Pancreas (tissue), 10 donors: ENCODE results near the gene KRT71. TPM values are rescaled to one million over a fixed set of nuclear protein-coding genes. Genes with fewer than 3 reads are reported as not detected.
"Not testable (repeated sequence)": the region's sequence is repeated elsewhere in the genome, so short reads cannot be mapped to it uniquely, and the experiment has no call there.

ENCODE experiments used
- ATAC-seq, 4 donors: fragments of 200-7000 bp; cut with Tn5 transposase; one replicate each; pipeline versions ENCODE4 v1.8.0 to v1.9.1; 2020; ENCODE audit warnings: mild to moderate bottlenecking in 4 of 4, moderate library complexity in 4 of 4
- DNase-seq, 6 donors: peaks; one replicate each; pipeline ENCODE4 v3.0.0-alpha.2; 2020
- FAIRE-seq: peaks from 2 replicates; lab custom pipeline; 2012; peaks lifted over from hg19 to GRCh38; lab: Jason Lieb, UNC
- H3K27ac ChIP-seq, 4 donors: fragments of 200-600 bp; sonication (generic); 1 replicate in 3 of 4; 2 replicates in 1 of 4; pipeline versions ENCODE4 v1.5.0 to v1.8.0; 2020
- H3K27me3 ChIP-seq, 4 donors: fragments of 200-600 bp; one replicate each; pipeline ENCODE4 v1.8.0; 2021
- H3K36me3 ChIP-seq, 3 donors: fragments of 200-600 bp; sonication (generic) in 1 of 3; one replicate each; pipeline versions ENCODE4 v1.5.0 to v1.8.0; 2020 to 2021
- H3K4me1 ChIP-seq, 3 donors: fragments of 200-600 bp; one replicate each; pipeline ENCODE4 v1.8.0; 2021
- H3K4me3 ChIP-seq, 4 donors: fragments of 200-600 bp; sonication (generic) in 2 of 4; one replicate each; pipeline versions ENCODE4 v1.5.0 to v1.8.0; 2020 to 2021
- H3K9me3 ChIP-seq, 4 donors: fragments of 200-600 bp; one replicate each; pipeline ENCODE4 v1.8.0; 2021
- WGBS, 2 donors: extraction: QIAGEN DNeasy Blood & Tissue Kit; methylation state at CpG; one replicate each; pipeline ENCODE4 v1.1.7; 2013; 5-methylcytosine and 5-hydroxymethylcytosine counted together
- intact Hi-C, 3 donors: fragments of 100-400 bp; cut with DNase I; formaldehyde crosslinking; loops; one replicate each; pipeline versions ENCODE4 v1.11.1 to v1.14.2; 2022
- polyA plus RNA-seq, 2 donors: library from polyadenylated mRNA; stranded (reverse); fragments of 200-250 nt; gene quantifications; one replicate each; pipeline ENCODE4 v1.2.3, GENCODE V29; 2013
- total RNA-seq, 6 donors: library from RNA; stranded (reverse); fragmentation: NEBNext Ultra II Directional in 4 of 6; extraction: Animal tissue kit (Norgen Biotek cat#: 25700) in 4 of 6; gene quantifications; one replicate each; pipeline versions ENCODE4 v1.2.1 to v1.2.4, GENCODE V29; 2021 to 2023
- TF ChIP-seq, protein P1 (sequence below), 4 donors: fragments of 200-600 bp; sonication (generic) in 3 of 4; IDR thresholded peaks; one replicate each; pipeline versions ENCODE4 v1.5.0 to v1.8.0; 2021; ENCODE audit warnings: antibody characterized with exemption in 4 of 4
- donor health status: healthy with polysubstance abuse.
- donor health status: DM: no; HTN: no; CAD: no; lungs with moderate emphysema.
- donor health status: DM: no; HTN: no; CAD: no.
- donor health status: control.
- donor health status: control.
- donor health status: Bipolar disorder and iron deficiency.
- donor health status: DM: yes; HTN: yes; CAD: no.
- donor health status: DM: no; HTN: no; CAD: no.
- donor health status: DM: no; HTN: no; CAD: no.
- donor health status: DM: yes; HTN: yes; CAD: no.

KRT71 gene
- total and polyA plus RNA-seq, 8 donors, result not detected

GRCh38 chr12:52513736-52514135 is 39.2 kb downstream of the KRT71 start:
- ATAC-seq (no peak), FAIRE-seq (no peak), DNase-seq (no peak)
- Histone ChIP-seq H3K27me3 (no peaks in the 10 kb centered on the region), H3K4me1 (no peaks in the 10 kb centered on the region), H3K9me3 (peaks cover 0 to 4% (median 0%) of the 10 kb centered on the region in 4 donors), H3K36me3 (no peaks in the 10 kb centered on the region), H3K27ac (no peak overlapping the region), H3K4me3 (no peak overlapping the region)
- 82 to 86% methylated on average over 6 of the region's 6 CpGs for WGBS, 2 donors
- intact Hi-C loops, result no loop called here
- TF ChIP-seq, protein P1, sequence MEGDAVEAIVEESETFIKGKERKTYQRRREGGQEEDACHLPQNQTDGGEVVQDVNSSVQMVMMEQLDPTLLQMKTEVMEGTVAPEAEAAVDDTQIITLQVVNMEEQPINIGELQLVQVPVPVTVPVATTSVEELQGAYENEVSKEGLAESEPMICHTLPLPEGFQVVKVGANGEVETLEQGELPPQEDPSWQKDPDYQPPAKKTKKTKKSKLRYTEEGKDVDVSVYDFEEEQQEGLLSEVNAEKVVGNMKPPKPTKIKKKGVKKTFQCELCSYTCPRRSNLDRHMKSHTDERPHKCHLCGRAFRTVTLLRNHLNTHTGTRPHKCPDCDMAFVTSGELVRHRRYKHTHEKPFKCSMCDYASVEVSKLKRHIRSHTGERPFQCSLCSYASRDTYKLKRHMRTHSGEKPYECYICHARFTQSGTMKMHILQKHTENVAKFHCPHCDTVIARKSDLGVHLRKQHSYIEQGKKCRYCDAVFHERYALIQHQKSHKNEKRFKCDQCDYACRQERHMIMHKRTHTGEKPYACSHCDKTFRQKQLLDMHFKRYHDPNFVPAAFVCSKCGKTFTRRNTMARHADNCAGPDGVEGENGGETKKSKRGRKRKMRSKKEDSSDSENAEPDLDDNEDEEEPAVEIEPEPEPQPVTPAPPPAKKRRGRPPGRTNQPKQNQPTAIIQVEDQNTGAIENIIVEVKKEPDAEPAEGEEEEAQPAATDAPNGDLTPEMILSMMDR (IDR thresholded peaks at IDR 0.05), result no peak

DNA sequence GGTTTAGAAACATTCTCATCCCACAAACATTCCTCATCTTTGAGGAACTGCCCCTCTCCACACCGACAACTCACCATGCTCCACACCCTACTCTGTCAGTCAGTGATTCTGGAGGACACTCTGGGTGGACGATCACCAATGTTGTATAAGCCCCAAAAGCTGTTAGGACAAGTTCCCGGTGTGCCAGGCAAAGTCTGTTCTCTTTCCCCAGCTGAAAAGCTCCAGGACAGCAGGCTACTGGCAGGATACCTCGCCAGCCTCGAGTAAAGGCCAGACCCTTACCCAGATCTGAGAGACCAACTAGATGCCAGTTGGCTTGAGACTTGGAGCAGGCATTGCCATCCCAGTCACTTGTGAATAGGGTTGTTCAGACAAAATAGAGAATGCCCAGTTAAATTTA is 44.7 kb downstream of the KRT71 start:
- WGBS, 2 donors, result 68 to 71% methylated on average over 5 of the region's 5 CpGs
- H3K4me1 ChIP-seq, result no peaks in the 10 kb centered on the region
- ATAC-seq (no peak), DNase-seq (no peak), FAIRE-seq (no peak)
- TF ChIP-seq, protein P1 (IDR thresholded peaks at IDR 0.05), result no peak
- H3K4me3 ChIP-seq, result no peak overlapping the region
- no peak overlapping the region for H3K27ac ChIP-seq
- intact Hi-C loops, result no loop called here
- H3K27me3 ChIP-seq, result peaks cover 0 to 8% (median 0%) of the 10 kb centered on the region in 4 donors
- no peaks in the 10 kb centered on the region for H3K36me3 ChIP-seq
- peaks cover 0 to 4% (median 0%) of the 10 kb centered on the region in 4 donors for H3K9me3 ChIP-seq

- WGBS, 2 donors, result 28 to 32% methylated on average over 4 of the region's 4 CpGs
- ATAC-seq (peak; percentile 55 to 90 (median 81)), DNase-seq (no peak), FAIRE-seq (no peak)
- H3K4me1 ChIP-seq, result no peaks in the 10 kb centered on the region
- peaks cover 0 to 4% (median 0%) of the 10 kb centered on the region in 4 donors for H3K9me3 ChIP-seq
- no peaks in the 10 kb centered on the region for H3K36me3 ChIP-seq
- peaks cover 0 to 8% (median 0%) of the 10 kb centered on the region in 4 donors for H3K27me3 ChIP-seq
- no peak overlapping the region for H3K27ac ChIP-seq
- TF ChIP-seq, protein P1 (IDR thresholded peaks at IDR 0.05), result peak in 2 of 4 donors; percentile 36 to 57
- intact Hi-C loops, result no loop called here
- H3K4me3 ChIP-seq, result no peak overlapping the region
Measured at GRCh38 chr12:52506858-52507715, 45.9 kb downstream of the KRT71 start.

DNA sequence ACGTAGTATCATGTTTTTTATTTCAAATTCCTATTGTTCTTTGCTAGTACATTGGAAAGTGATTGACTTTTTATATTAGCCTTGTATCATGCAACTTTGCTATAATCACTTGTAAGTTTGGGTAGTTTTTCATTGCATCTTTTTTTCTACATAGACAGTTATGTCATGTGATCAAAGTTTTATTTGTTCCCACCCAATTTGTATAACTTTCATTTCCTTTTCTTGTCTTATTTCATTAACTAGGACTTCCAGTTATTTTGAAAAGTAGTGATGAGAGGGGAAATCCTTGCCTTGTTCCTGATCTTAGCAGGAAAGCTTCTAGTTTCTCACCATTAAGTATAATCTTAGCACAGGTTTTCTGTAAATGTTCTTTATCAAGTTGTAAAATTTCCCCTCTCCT is 50.1 kb downstream of the KRT71 start:
- WGBS, 2 donors, result 74 to 84% methylated on average over 1 of the region's 1 CpG
- FAIRE-seq (no peak), DNase-seq (no peak), ATAC-seq (no peak)
- Histone ChIP-seq H3K36me3 (no peaks in the 10 kb centered on the region), H3K4me1 (no peaks in the 10 kb centered on the region), H3K4me3 (no peak overlapping the region), H3K9me3 (no peaks in the 10 kb centered on the region), H3K27ac (no peak overlapping the region), H3K27me3 (peaks cover 0 to 8% (median 0%) of the 10 kb centered on the region in 4 donors)
- intact Hi-C loops, result no loop called here
- TF ChIP-seq, protein P1 (IDR thresholded peaks at IDR 0.05), result no peak

- intact Hi-C loops, result no loop called here
Measured at GRCh38 chr12:52501490-52501889, 51.5 kb downstream of the KRT71 start.

GRCh38 chr12:52500574-52500973 is 52.4 kb downstream of the KRT71 start:
- FAIRE-seq, H3K4me1 ChIP-seq, DNase-seq, H3K4me3 ChIP-seq, ATAC-seq, H3K27ac ChIP-seq, H3K36me3 ChIP-seq, H3K27me3 ChIP-seq, intact Hi-C loops, H3K9me3 ChIP-seq: not testable (repeated sequence)
- 51 to 57% methylated on average over 6 of the region's 6 CpGs for whole genome bisulfite sequencing, 2 donors

More at GRCh38 chr12:52501490-52501889, 51.5 kb downstream of the KRT71 start:
- FAIRE-seq (no peak), ATAC-seq (no peak), DNase-seq (no peak)
- Histone ChIP-seq H3K4me3 (no peak overlapping the region), H3K9me3 (no peaks in the 10 kb centered on the region), H3K27ac (no peak overlapping the region), H3K4me1 (no peaks in the 10 kb centered on the region), H3K27me3 (peaks cover 0 to 3% (median 0%) of the 10 kb centered on the region in 4 donors), H3K36me3 (no peaks in the 10 kb centered on the region)
- whole genome bisulfite sequencing, 2 donors, result 77 to 84% methylated on average over 7 of the region's 7 CpGs
- TF ChIP-seq, protein P1 (IDR thresholded peaks at IDR 0.05), result no peak
